ENCODE measurements around the gene KCNK3.
"Not testable (repeated sequence)": the region's sequence is repeated elsewhere in the genome, so short reads cannot be mapped to it uniquely, and the experiment has no call there.

The KCNK3 gene

DNA sequence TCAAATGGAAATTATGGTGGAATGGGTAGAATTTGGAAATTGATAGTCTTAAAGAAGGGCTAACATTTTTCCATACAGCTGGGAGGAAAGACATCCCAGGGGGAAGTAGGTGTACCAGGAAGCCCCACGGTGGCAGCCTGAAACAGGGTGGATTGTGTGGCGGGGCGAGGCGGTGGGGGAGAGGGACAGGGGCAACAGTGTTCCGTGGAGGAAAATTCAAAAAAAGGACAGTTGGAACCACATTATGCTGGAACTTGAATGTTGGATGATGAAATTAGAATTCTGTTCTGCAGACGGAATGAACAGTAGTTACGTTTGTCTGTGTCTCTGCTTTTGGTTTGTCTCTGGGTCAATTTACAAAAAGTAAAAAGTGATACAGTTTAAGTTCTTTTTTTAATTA is 40.7 kb upstream of the KCNK3 start:
- Histone ChIP-seq H3K27me3 (ENCODE audit: insufficient read depth, low read length) (peaks cover 50% of the 10 kb centered on the region), H3K79me2 (ENCODE audit: control insufficient read depth, insufficient read depth, low read length, unreplicated experiment) (no peaks in the 10 kb centered on the region), H3K4me3 (ENCODE audit: low read depth, low read length) (no peak overlapping the region), H3K27ac (ENCODE audit: low read depth, low read length) (no peak overlapping the region), H3K4me1 (ENCODE audit: control insufficient read depth, insufficient read depth, low read length, unreplicated experiment) (no peaks in the 10 kb centered on the region), H3K36me3 (ENCODE audit: insufficient read depth, low read length) (no peaks in the 10 kb centered on the region), H2AFZ (ENCODE audit: low read length, unreplicated experiment) (no peak overlapping the region)

DNA sequence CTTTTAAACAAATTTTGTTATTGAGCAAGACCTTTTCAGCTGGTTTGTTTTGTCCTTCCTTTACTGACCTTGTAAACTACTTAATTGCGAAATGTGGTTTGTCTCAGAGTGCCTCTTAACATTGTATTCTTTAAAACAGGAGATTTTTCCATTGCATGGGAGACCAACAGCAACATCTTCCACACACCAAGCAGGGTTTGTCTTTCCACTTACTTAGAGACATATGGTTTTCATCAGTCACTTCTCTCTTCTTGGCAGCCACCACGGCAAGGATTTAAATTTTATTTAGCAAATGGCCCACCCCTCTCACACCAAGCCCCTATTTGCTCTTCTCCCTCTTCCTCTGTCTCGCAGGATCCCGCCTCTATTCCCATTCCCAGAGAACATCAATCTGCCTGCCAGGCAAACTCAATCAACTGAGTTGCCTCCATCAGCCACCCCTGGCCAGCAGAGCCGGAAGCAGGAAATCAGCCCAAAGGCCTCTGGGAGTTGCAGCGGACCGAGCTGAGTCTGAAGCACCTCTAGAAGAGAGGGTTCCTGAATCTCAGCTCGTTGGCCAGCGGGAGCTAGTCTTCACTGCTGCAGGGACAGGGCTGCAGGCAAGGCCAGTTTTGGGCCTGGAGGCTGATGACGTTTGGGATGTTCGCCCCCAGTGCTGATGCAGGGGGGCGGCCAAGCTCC is 40.0 kb upstream of the KCNK3 start:
- H3K27me3 ChIP-seq (ENCODE audit: insufficient read depth, low read length), result peaks cover 45% of the 10 kb centered on the region
- H3K27ac ChIP-seq (ENCODE audit: low read depth, low read length), result no peak overlapping the region
- H3K79me2 ChIP-seq (ENCODE audit: control insufficient read depth, insufficient read depth, low read length, unreplicated experiment), result no peaks in the 10 kb centered on the region
- no peaks in the 10 kb centered on the region for H3K4me1 ChIP-seq (ENCODE audit: control insufficient read depth, insufficient read depth, low read length, unreplicated experiment)
- no peak overlapping the region for H2AFZ ChIP-seq (ENCODE audit: low read length, unreplicated experiment)
- no peak overlapping the region for H3K4me3 ChIP-seq (ENCODE audit: low read depth, low read length)
- no peaks in the 10 kb centered on the region for H3K36me3 ChIP-seq (ENCODE audit: insufficient read depth, low read length)

GRCh38 chr2:26653207-26654060 is 39.1 kb upstream of the KCNK3 start:
- peaks cover 48% of the 10 kb centered on the region for H3K27me3 ChIP-seq (ENCODE audit: insufficient read depth, low read length)
- no peaks in the 10 kb centered on the region for H3K36me3 ChIP-seq (ENCODE audit: insufficient read depth, low read length)
- H3K79me2 ChIP-seq (ENCODE audit: control insufficient read depth, insufficient read depth, low read length, unreplicated experiment), result no peaks in the 10 kb centered on the region
- H2AFZ ChIP-seq (ENCODE audit: low read length, unreplicated experiment), result no peak overlapping the region
- no peak overlapping the region for H3K27ac ChIP-seq (ENCODE audit: low read depth, low read length)
- no peak overlapping the region for H3K4me3 ChIP-seq (ENCODE audit: low read depth, low read length)
- H3K4me1 ChIP-seq (ENCODE audit: control insufficient read depth, insufficient read depth, low read length, unreplicated experiment), result no peaks in the 10 kb centered on the region

DNA sequence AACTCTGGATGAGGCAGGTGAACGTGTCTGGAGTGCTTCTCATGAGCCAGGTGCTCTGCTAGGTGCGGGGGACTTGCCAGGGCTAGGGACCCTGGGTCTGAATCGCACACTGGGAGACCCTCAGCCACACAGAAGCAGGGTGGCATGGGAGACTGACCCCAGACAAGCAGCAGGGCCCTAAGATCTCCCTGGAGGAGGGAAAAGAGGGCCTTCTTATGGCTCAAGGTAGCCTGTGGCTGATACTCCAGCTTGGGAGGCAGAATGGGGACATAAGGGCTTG is 38.5 kb upstream of the KCNK3 start:
- H3K27me3 ChIP-seq (ENCODE audit: insufficient read depth, low read length), result peaks cover 53% of the 10 kb centered on the region
- H3K4me1 ChIP-seq (ENCODE audit: control insufficient read depth, insufficient read depth, low read length, unreplicated experiment), result no peaks in the 10 kb centered on the region
- no peak overlapping the region for H3K4me3 ChIP-seq (ENCODE audit: low read depth, low read length)
- no peaks in the 10 kb centered on the region for H3K79me2 ChIP-seq (ENCODE audit: control insufficient read depth, insufficient read depth, low read length, unreplicated experiment)
- no peak overlapping the region for H3K27ac ChIP-seq (ENCODE audit: low read depth, low read length)
- H3K36me3 ChIP-seq (ENCODE audit: insufficient read depth, low read length), result no peaks in the 10 kb centered on the region
- H2AFZ ChIP-seq (ENCODE audit: low read length, unreplicated experiment), result no peak overlapping the region

- H3K27ac ChIP-seq (ENCODE audit: low read depth, low read length); H3K36me3 ChIP-seq (ENCODE audit: insufficient read depth, low read length); H3K4me3 ChIP-seq (ENCODE audit: low read depth, low read length); H2AFZ ChIP-seq (ENCODE audit: low read length, unreplicated experiment); H3K4me1 ChIP-seq (ENCODE audit: control insufficient read depth, insufficient read depth, low read length, unreplicated experiment); H3K79me2 ChIP-seq (ENCODE audit: control insufficient read depth, insufficient read depth, low read length, unreplicated experiment): not testable (repeated sequence)
- peaks cover 55% of the 10 kb centered on the region for H3K27me3 ChIP-seq (ENCODE audit: insufficient read depth, low read length)
Observed at GRCh38 chr2:26655120-26655519, 37.4 kb upstream of the KCNK3 start.

DNA sequence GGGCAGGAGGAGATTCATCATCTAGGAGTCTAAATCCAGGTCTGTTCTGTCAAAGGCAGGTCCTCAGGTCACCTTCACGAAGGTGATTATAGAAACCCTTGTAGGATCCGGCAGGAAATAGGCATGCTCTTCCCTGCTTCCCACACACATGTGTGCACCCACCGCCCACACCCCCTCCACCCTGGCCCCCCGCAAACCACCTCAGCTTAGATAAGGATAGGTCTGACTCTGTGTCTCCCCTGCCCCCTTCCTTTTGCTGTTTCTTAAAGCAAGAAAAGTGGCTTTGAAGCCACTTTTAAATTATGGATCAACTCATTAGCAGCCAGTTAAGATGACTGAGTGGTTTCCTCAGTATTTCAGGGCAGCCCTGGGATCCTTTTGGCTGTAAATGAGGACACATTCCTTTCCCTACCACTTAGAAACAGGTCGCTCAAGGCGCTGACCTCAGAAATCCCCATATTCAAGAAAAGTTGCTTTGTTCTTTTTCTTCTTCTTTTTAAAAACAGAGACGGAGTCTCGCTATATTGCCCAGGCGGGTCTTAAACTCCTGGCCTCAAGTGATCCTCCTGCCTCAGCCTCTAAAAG is 36.8 kb upstream of the KCNK3 start:
- no peak overlapping the region for H3K27ac ChIP-seq (ENCODE audit: low read depth, low read length)
- H3K79me2 ChIP-seq (ENCODE audit: control insufficient read depth, insufficient read depth, low read length, unreplicated experiment), result no peaks in the 10 kb centered on the region
- 0 out of 2 replicates have a peak, but pooled peaks cover 3% of the 10 kb centered on the region for H3K36me3 ChIP-seq (ENCODE audit: insufficient read depth, low read length)
- no peaks in the 10 kb centered on the region for H3K4me1 ChIP-seq (ENCODE audit: control insufficient read depth, insufficient read depth, low read length, unreplicated experiment)
- H3K27me3 ChIP-seq (ENCODE audit: insufficient read depth, low read length), result peaks cover 55% of the 10 kb centered on the region
- H3K4me3 ChIP-seq (ENCODE audit: low read depth, low read length), result no peak overlapping the region
- no peak overlapping the region for H2AFZ ChIP-seq (ENCODE audit: low read length, unreplicated experiment)

DNA sequence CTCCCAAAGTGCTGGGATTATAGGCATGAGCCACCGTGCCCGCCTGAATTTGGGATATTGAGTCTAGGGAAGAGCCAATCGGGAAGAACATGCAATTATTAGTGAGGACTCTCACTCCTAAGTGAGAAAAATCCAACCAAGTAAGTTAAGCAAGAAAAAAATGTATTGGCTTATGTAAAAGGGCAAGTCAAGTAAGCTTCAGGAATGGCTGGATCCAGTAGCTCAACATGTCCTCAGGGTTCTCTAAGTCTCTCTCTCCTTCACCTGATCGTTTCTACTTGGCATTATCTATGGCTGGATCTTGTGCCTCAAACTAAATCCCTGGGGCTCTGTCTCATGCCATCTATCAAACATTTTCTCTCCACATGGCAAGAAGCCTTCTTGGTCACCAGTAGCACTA is 35.3 kb upstream of the KCNK3 start:
- peaks cover 46% of the 10 kb centered on the region for H3K27me3 ChIP-seq (ENCODE audit: insufficient read depth, low read length)
- H3K27ac ChIP-seq (ENCODE audit: low read depth, low read length), result no peak overlapping the region
- H3K36me3 ChIP-seq (ENCODE audit: insufficient read depth, low read length), result 0 out of 2 replicates have a peak, but pooled peaks cover 3% of the 10 kb centered on the region
- H3K4me3 ChIP-seq (ENCODE audit: low read depth, low read length), result no peak overlapping the region
- no peaks in the 10 kb centered on the region for H3K4me1 ChIP-seq (ENCODE audit: control insufficient read depth, insufficient read depth, low read length, unreplicated experiment)
- H3K79me2 ChIP-seq (ENCODE audit: control insufficient read depth, insufficient read depth, low read length, unreplicated experiment), result no peaks in the 10 kb centered on the region
- no peak overlapping the region for H2AFZ ChIP-seq (ENCODE audit: low read length, unreplicated experiment)

GRCh38 chr2:26658691-26659346 is 33.7 kb upstream of the KCNK3 start:
- no peak overlapping the region for H3K4me3 ChIP-seq (ENCODE audit: low read depth, low read length)
- H3K4me1 ChIP-seq (ENCODE audit: control insufficient read depth, insufficient read depth, low read length, unreplicated experiment), result no peaks in the 10 kb centered on the region
- 0 out of 2 replicates have a peak, but pooled peaks cover 3% of the 10 kb centered on the region for H3K36me3 ChIP-seq (ENCODE audit: insufficient read depth, low read length)
- no peak overlapping the region for H2AFZ ChIP-seq (ENCODE audit: low read length, unreplicated experiment)
- H3K79me2 ChIP-seq (ENCODE audit: control insufficient read depth, insufficient read depth, low read length, unreplicated experiment), result no peaks in the 10 kb centered on the region
- peaks cover 43% of the 10 kb centered on the region for H3K27me3 ChIP-seq (ENCODE audit: insufficient read depth, low read length)
- no peak overlapping the region for H3K27ac ChIP-seq (ENCODE audit: low read depth, low read length)

- H3K79me2 ChIP-seq (ENCODE audit: control insufficient read depth, insufficient read depth, low read length, unreplicated experiment), result no peaks in the 10 kb centered on the region
- H3K27ac ChIP-seq (ENCODE audit: low read depth, low read length), result no peak overlapping the region
Observed at GRCh38 chr2:26660363-26660962, 32.1 kb upstream of the KCNK3 start.

DNA sequence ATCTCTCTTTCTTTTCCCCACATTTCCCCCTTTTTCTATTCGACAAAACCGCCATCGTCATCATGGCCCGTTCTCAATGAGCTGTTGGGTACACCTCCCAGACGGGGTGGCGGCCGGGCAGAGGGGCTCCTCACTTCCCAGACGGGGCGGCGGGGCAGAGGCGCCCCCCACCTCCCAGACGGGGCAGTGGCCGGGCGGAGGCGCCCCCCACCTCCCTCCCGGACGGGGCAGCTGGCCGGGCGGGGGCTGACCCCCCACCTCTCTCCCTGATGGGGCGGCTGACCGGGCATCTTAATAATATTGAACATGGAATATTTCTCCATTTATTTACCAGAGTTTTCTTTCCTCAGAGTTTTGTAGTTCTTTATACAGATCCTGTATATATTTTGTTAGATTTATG is 27.2 kb upstream of the KCNK3 start:
- H3K79me2 ChIP-seq (ENCODE audit: control insufficient read depth, insufficient read depth, low read length, unreplicated experiment); H3K4me3 ChIP-seq (ENCODE audit: low read depth, low read length); H3K36me3 ChIP-seq (ENCODE audit: insufficient read depth, low read length); H2AFZ ChIP-seq (ENCODE audit: low read length, unreplicated experiment); H3K27ac ChIP-seq (ENCODE audit: low read depth, low read length): not testable (repeated sequence)
- peaks cover 14% of the 10 kb centered on the region for H3K4me1 ChIP-seq (ENCODE audit: control insufficient read depth, insufficient read depth, low read length, unreplicated experiment)
- peaks cover 26% of the 10 kb centered on the region for H3K27me3 ChIP-seq (ENCODE audit: insufficient read depth, low read length)

More at GRCh38 chr2:26660363-26660962, 32.1 kb upstream of the KCNK3 start:
- H3K4me1 ChIP-seq (ENCODE audit: control insufficient read depth, insufficient read depth, low read length, unreplicated experiment), result no peaks in the 10 kb centered on the region
- H3K4me3 ChIP-seq (ENCODE audit: low read depth, low read length), result no peak overlapping the region
- 0 out of 2 replicates have a peak, but pooled peaks cover 3% of the 10 kb centered on the region for H3K36me3 ChIP-seq (ENCODE audit: insufficient read depth, low read length)
- no peak overlapping the region for H2AFZ ChIP-seq (ENCODE audit: low read length, unreplicated experiment)
- peaks cover 46% of the 10 kb centered on the region for H3K27me3 ChIP-seq (ENCODE audit: insufficient read depth, low read length)

All from ACC112 (cell line).